Peyer's patch (tissue), 4 donors: ENCODE measurements around the gene PCDHB1. TPM values are rescaled to one million over a fixed set of nuclear protein-coding genes. Genes with fewer than 3 reads are reported as not detected.

ENCODE experiments used
- DNase-seq, 3 donors: peaks; one replicate each; pipeline ENCODE4 v3.0.0-alpha.2; 2017 to 2019
- H3K27ac ChIP-seq, 4 donors: fragments of 200-600 bp; sonication (generic); one replicate each; pipeline ENCODE4 v1.5.1; 2016 to 2019
- H3K27me3 ChIP-seq, 2 donors: fragments of 200-600 bp; sonication (generic); one replicate each; pipeline ENCODE4 v1.5.1; 2019
- H3K36me3 ChIP-seq, 3 donors: fragments of 200-600 bp; sonication (generic); one replicate each; pipeline ENCODE4 v1.5.1; 2016 to 2019
- H3K4me1 ChIP-seq, 4 donors: fragments of 200-600 bp; sonication (generic); one replicate each; pipeline ENCODE4 v1.5.1; 2016 to 2019
- H3K4me3 ChIP-seq, 4 donors: fragments of 200-600 bp; sonication (generic); 1 replicate in 3 of 4; 2 replicates in 1 of 4; pipeline ENCODE4 v1.5.1; 2016 to 2019; ENCODE audit warnings: mild to moderate bottlenecking in 1 of 4
- H3K9me3 ChIP-seq, 4 donors: fragments of 200-600 bp; sonication (generic); one replicate each; pipeline ENCODE4 v1.5.1; 2016 to 2019; ENCODE audit warnings: mild to moderate bottlenecking in 1 of 4
- POLR2A ChIP-seq, 2 donors: fragments of 450-650 bp; IDR thresholded peaks; one replicate each; pipeline ENCODE4 v1.5.1; 2017; ENCODE audit warnings: antibody characterized with exemption in 2 of 2, mild to moderate bottlenecking in 2 of 2, moderate library complexity in 2 of 2
- total RNA-seq, 4 donors: library from RNA; depleted of rRNA; stranded (reverse); fragments of >200 nt; gene quantifications; one replicate each; pipeline ENCODE4 v1.1.0, GENCODE V29; 2016
- TF ChIP-seq, protein P1 (sequence below), 6 experiments: fragments of 450-650 bp in 4 of 6; fragments of 200-600 bp in 2 of 6; sonication (generic) in 1 of 6; IDR thresholded peaks; one replicate each; pipeline ENCODE4 v1.5.1; 2017 to 2019; ENCODE audit warnings: antibody characterized with exemption in 6 of 6, mild to moderate bottlenecking in 3 of 6, moderate library complexity in 1 of 6

PCDHB1 gene
- total RNA-seq, 4 donors from 2014 or later, result not detected

DNA sequence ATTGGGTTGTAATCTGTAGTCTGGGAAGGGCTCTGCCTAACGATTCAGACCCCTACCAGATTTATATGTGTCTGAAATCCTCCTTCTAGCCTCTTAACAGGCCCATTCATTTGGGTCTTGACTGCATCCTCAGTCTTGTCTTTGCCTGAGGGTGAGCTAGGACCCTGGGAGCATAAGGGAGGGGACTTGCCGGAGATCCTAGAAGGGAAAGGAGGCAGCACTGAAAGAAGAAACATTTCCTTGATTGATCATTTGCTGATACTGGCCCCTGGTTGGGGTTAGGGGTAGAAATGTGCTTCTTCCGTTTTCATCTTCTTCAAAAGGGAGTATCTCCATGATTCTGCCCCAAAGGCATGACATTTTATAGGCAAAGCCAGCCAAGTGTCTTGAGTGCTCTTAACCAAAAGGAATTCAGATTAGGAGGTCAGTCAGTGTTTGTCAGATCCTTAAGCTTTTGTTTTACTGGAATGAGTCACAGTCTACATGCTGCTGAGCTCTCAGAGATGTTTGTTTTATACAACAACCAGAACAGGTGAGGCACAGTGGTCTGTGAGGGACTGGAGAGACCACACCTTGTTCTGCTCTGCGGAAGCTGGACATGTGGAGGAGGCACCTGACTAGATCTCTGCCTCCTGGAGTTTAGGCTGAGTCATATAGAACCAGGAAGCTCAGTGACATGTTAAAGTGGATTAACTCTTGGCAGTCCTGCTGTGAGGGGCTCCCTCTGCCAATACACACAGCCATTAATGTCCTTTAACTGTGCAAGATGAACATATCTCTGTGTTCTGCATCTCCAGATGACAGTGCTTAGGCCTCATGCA, 47.2 kb upstream of the PCDHB1 start:
- Histone ChIP-seq H3K9me3 (no peaks in the 10 kb centered on the region), H3K36me3 (no peaks in the 10 kb centered on the region), H3K4me3 (no peak overlapping the region), H3K27ac (no peak overlapping the region), H3K27me3 (no peaks in the 10 kb centered on the region), H3K4me1 (peaks cover 0 to 6% (median 0%) of the 10 kb centered on the region in 4 donors)
- TF ChIP-seq POLR2A (IDR thresholded peaks at IDR 0.05), result no peak
- TF ChIP-seq, protein P1, sequence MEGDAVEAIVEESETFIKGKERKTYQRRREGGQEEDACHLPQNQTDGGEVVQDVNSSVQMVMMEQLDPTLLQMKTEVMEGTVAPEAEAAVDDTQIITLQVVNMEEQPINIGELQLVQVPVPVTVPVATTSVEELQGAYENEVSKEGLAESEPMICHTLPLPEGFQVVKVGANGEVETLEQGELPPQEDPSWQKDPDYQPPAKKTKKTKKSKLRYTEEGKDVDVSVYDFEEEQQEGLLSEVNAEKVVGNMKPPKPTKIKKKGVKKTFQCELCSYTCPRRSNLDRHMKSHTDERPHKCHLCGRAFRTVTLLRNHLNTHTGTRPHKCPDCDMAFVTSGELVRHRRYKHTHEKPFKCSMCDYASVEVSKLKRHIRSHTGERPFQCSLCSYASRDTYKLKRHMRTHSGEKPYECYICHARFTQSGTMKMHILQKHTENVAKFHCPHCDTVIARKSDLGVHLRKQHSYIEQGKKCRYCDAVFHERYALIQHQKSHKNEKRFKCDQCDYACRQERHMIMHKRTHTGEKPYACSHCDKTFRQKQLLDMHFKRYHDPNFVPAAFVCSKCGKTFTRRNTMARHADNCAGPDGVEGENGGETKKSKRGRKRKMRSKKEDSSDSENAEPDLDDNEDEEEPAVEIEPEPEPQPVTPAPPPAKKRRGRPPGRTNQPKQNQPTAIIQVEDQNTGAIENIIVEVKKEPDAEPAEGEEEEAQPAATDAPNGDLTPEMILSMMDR (IDR thresholded peaks at IDR 0.05), result no peak
- no peak for DNase-seq

DNA sequence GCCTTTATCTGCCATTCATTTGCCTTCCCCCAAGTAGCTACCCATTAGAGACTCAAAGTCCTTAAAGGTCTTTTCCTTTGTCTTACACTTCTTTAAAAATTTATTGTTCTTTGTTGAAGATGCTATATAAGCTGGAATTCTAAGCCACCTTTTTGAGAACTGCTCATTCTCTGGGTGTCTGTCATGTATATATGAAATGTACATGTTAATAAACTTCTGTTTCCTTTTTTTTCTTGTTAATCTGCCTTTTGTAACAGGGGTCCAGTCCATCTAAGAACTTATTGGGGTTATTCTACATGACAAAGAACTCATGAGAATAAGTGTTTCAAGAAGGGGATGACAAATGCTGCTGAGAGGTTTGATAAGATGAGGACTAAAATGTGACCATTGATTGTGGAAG, 43.4 kb upstream of the PCDHB1 start:
- TF ChIP-seq, protein P1 (IDR thresholded peaks at IDR 0.05), result no peak
- TF ChIP-seq POLR2A (IDR thresholded peaks at IDR 0.05), result no peak
- Histone ChIP-seq H3K9me3 (no peaks in the 10 kb centered on the region), H3K27ac (no peak overlapping the region), H3K4me3 (no peak overlapping the region), H3K27me3 (no peaks in the 10 kb centered on the region), H3K4me1 (no peaks in the 10 kb centered on the region), H3K36me3 (no peaks in the 10 kb centered on the region)
- no peak for DNase-seq

DNA sequence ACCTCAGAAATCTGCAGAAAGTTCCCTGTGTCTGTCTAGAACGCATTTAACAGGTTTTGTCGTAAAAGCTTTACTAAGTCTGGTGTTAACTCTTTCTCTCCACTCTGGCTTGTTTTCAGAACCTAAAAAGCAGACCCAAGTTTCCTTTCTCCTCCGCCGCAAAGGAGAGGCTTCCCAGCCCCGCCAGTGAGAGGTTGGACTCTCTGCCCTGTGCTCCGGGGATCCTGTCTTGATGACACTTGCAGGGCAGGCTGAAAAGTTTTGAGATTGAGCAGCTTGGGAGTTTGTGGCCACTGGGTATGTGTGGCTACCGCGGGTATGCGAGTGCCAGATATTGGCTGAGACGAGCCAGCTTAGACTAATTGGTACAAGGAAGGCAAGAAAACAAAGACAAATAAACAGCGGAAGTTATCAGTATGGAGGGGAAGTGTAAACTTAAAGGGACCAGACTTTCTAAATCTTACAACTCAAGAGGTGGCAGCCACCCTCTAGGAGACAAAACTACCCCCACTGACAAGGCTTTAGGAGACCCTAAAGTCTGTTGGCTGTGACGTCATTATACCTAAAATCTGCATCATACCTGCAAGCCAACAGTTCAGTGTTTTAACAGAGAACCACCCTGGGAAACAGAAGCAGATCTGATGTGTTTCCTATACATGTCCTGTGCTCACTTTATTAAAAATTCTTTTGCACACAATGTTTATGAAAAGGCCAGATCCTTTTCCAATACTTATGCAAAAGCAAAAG, 41.0 kb upstream of the PCDHB1 start:
- H3K4me1 ChIP-seq, result no peaks in the 10 kb centered on the region
- H3K36me3 ChIP-seq, result no peaks in the 10 kb centered on the region
- no peaks in the 10 kb centered on the region for H3K9me3 ChIP-seq
- H3K4me3 ChIP-seq, result no peak overlapping the region
- H3K27ac ChIP-seq, result no peak overlapping the region
- H3K27me3 ChIP-seq, result no peaks in the 10 kb centered on the region
- TF ChIP-seq POLR2A (IDR thresholded peaks at IDR 0.05), result no peak
- TF ChIP-seq, protein P1 (IDR thresholded peaks at IDR 0.05), result no peak
- no peak for DNase-seq

DNA sequence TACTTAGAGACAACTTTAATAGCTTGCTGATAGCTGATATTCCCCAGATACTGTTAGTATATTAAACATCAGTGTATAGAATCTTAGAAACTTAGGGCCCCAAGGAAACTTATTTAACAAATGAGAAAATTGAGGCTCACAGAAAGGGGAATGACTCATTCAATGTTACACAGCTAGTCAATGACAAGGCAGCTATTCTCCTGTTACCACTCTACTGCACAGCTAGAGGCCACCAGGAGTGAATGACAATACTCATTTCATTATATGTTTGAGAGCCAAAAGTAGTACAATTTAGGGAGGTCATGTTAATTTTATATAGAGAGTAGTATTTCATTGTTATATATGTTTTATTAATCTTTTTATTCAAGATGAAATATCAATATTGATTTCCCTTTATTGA, 33.2 kb upstream of the PCDHB1 start:
- DNase-seq, result no peak
- Histone ChIP-seq H3K9me3 (no peaks in the 10 kb centered on the region), H3K27ac (no peak overlapping the region), H3K4me1 (no peaks in the 10 kb centered on the region), H3K4me3 (no peak overlapping the region), H3K27me3 (no peaks in the 10 kb centered on the region), H3K36me3 (no peaks in the 10 kb centered on the region)
- TF ChIP-seq, protein P1 (IDR thresholded peaks at IDR 0.05), result no peak
- no peak for TF ChIP-seq POLR2A (IDR thresholded peaks at IDR 0.05)

DNA sequence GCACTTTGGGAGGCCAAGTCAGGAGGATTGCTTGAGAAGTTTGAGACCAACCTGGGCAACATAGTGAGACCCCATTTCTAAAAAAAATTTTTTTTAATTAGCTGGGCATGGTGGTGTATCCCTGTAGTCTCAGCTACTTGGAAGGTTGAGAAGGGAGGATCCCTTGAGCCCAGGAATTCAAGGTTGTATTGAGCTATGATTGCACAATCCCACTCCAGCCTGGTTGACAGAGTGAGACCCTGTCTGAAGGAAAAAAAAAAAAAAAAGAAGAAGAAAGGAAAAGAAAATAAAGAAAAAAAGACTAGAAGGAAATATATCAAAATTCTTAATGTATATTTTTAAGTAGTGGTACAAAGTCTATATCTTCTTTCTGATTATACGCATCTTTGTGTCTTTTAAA, 28.8 kb upstream of the PCDHB1 start:
- Histone ChIP-seq H3K27me3 (no peaks in the 10 kb centered on the region), H3K9me3 (no peaks in the 10 kb centered on the region), H3K4me1 (no peaks in the 10 kb centered on the region), H3K36me3 (no peaks in the 10 kb centered on the region), H3K4me3 (no peak overlapping the region), H3K27ac (no peak overlapping the region)
- TF ChIP-seq, protein P1 (IDR thresholded peaks at IDR 0.05), result no peak
- TF ChIP-seq POLR2A (IDR thresholded peaks at IDR 0.05), result no peak
- no peak for DNase-seq
